Subcutaneous adipose tissue (tissue), 4 donors: ENCODE measurements around the gene DNAH6. TPM values are rescaled to one million over a fixed set of nuclear protein-coding genes. Genes with fewer than 3 reads are reported as not detected.

Source experiments
- total RNA-seq, 4 donors: library from RNA; depleted of rRNA; stranded (reverse); fragments of >200 nt; gene quantifications; one replicate each; pipeline ENCODE4 v1.1.0, GENCODE V29; 2016
- TF ChIP-seq, protein P1 (sequence below): fragments of 450-650 bp; IDR thresholded peaks from one replicate; pipeline ENCODE4 v1.5.1; 2016; ENCODE audit warnings: low read depth, mild to moderate bottlenecking, control low read depth, antibody characterized with exemption, moderate library complexity

DNAH6 gene
- total RNA-seq, 4 donors from 2014 or later: 0.49 to 2.4 (median 1.2) TPM

DNA sequence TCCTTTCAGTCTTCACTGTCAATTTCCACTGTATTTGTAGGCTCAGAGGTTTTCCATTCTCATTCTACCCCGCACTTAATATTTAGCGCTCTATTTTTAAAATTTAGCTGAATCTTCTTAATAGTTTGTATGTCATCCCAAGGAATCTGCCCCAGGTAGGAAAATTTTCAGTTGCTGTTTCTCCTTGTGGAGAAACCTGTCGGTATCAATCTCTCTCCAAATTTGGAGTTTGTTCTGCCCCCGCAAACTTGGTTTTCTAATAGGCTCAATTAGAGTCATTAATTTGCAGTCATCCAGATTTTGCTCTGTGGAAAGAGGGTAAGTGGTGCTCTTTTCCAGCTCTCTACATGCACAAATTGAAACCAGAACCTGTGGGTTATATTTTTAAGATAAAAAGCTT lies 87.6 kb downstream of the DNAH6 start:
- TF ChIP-seq, protein P1, sequence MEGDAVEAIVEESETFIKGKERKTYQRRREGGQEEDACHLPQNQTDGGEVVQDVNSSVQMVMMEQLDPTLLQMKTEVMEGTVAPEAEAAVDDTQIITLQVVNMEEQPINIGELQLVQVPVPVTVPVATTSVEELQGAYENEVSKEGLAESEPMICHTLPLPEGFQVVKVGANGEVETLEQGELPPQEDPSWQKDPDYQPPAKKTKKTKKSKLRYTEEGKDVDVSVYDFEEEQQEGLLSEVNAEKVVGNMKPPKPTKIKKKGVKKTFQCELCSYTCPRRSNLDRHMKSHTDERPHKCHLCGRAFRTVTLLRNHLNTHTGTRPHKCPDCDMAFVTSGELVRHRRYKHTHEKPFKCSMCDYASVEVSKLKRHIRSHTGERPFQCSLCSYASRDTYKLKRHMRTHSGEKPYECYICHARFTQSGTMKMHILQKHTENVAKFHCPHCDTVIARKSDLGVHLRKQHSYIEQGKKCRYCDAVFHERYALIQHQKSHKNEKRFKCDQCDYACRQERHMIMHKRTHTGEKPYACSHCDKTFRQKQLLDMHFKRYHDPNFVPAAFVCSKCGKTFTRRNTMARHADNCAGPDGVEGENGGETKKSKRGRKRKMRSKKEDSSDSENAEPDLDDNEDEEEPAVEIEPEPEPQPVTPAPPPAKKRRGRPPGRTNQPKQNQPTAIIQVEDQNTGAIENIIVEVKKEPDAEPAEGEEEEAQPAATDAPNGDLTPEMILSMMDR: no peak

DNA sequence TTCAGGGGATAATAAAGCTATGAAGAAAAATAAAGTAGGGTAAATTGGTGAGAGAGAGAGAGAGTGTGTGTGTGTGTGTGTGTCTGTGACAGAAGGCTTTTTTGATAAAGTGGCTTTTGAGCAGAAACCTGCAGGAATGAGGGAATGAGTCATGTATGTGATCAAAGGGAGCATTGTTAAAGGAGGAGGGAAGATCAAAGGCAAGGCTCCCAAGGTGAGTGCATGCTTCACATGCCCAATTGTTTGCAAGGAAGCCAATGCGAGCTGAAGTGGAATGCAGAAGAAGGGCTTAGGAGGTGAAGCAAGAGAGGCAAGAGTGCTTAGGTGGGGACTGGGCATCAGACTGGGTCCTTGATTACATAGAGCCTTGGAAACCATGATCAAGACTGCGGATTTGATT lies 96.8 kb downstream of the DNAH6 start:
- TF ChIP-seq, protein P1: no peak

DNA sequence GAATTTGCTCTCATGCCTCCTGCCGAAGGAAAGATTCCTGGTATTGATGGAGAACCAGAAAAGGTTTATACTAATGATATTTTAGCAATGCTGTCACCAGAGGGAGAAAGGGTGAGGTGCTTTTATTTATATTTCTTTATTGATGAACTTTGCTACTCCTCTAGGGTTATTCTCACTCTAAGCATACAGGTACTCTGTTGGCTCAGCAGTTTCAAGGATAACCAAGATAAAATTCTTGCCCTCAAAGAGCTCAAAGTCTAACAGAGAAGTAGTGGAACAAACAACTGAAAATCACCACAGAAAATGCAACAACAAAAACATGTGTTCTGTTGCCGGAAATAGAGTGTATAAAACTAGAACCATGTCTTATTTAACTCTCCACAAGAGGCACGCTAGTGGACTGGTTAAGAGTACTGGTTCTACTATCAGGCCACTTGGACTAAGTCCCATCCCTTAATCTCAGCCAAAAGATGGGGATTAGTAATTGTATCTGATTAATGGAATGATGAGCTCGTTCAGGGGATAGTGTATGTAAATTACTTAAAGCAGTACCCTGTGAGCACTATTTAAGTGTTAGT lies 103.6 kb downstream of the DNAH6 start:
- TF ChIP-seq, protein P1: no peak

DNA sequence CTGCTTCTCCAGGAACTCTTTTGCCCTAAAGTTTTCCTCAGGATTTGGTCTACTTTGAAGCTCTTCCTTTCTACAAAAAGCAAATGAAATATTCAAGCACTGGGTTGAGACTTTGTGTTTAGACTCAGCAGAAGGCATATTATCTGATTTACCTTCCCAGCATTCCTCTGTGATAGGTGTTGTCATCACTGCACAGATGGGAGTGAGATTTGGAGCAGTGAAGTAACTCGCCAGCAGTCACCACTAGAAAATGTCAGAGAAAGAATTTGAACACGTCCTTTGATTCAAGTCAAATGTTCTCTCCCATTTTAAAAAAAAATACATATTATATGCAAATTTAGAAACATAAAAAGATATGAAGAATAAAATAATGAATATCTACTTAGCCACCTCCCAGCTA lies 112.2 kb downstream of the DNAH6 start:
- TF ChIP-seq, protein P1: no peak

DNA sequence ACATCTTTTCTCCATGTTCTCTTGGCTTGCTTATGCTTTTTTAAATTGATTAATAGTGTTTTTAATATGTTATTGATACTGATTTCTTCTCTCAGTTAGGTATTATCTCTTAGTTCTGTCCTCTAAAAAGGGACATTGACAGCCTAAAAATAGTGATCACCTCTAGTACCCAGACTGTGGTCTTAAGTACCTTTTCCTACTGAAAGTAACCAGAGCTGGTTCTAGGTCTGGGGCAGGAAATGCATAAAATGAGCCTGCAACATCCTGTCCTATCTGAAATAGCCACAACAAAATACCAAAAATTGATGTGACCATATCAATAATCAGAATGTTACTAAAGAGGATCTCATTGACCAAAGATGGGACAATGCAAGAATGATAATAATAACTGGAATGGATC lies 113.3 kb downstream of the DNAH6 start:
- TF ChIP-seq, protein P1: no peak

DNA sequence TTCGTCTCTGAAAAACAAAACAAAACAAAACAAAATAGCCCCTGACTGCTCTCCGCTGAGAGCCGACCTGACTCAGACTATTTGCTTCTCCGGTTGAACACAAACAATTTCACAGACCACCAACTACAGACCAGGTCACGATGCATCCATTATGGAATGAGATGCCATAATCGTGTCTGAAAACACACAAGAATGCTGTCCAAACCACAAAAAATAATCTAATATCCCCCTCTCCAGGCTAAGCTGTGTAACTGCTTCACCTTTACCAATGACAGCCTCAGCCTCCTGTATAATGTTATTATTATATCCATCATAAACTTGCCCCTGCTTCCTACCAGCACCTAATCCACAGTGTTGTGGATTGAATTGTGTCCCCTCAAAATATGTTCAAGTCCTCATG lies 114.7 kb downstream of the DNAH6 start:
- TF ChIP-seq, protein P1: no peak

DNA sequence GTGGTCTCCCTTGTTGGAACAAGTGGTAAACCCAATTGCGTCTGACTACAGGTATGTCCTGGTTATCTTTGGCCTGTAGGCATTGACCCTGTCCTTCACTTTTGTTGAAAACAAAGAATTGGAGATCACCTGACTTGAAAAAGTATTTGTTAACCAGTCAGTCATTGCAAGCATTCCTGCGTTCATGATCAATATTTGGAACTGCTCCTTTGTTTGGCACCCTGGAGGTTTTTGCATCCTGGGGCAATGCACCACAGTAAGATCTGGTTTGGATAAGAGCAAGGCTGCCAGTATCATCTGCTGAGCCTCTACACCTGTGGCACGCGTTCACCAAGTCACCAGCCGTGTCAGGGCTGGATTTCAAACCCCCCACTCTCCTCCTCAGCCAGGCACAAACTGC lies 115.7 kb downstream of the DNAH6 start:
- TF ChIP-seq, protein P1: no peak
